GM08714 (cell line): ENCODE results near the gene AKT2.

Experiments used
- H3K4me3 ChIP-seq: fragments of 200-500 bp; sonication (Bioruptor generic); 2 replicates; pipeline ENCODE4 v1.5.1; 2014; ENCODE audit warnings: mild to moderate bottlenecking, low read length, inconsistent platforms
- ZNF274 ChIP-seq: IDR thresholded peaks from 2 replicates; pipeline ENCODE4 v1.6.1; 2012; ENCODE audit warnings: mild to moderate bottlenecking, low read depth, low read length

AKT2 gene

DNA sequence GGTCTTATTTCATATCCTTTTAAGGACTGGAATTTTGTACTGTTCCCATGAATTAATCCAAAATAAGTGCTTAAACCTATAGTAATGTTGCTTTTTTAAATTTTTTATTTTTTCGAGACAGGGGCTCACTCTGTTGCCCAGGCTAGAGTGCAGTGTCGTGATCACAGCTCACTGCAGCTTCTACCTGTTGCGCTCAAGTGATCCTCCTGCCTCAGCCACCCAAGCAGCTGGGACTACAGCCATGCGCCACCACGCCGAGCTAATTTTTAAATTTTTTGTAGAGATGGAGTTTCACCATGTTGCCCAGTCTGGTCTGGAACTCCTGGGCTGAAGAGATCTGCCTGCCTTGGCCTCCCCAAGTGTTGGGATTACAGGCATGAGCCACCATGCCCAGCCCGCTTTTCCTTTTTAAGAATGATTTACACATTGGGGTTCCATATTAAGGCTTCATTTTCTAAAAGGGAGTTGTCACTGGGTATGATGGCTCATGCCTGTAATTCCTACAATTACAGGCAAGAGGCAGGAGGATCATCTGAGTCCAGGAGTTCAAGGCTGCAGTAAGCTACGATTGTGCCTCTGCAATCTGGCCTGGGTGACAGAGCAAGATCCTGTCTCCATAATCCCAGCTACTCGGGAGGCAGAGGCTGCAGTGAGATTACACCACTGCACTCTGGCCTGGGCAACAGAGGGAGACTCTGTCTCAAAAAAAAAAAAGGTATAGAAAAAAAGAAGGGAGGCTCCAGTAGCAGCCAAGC lies 28.3 kb upstream of the AKT2 start:
- no peak overlapping the region for H3K4me3 ChIP-seq
- TF ChIP-seq ZNF274: no peak

DNA sequence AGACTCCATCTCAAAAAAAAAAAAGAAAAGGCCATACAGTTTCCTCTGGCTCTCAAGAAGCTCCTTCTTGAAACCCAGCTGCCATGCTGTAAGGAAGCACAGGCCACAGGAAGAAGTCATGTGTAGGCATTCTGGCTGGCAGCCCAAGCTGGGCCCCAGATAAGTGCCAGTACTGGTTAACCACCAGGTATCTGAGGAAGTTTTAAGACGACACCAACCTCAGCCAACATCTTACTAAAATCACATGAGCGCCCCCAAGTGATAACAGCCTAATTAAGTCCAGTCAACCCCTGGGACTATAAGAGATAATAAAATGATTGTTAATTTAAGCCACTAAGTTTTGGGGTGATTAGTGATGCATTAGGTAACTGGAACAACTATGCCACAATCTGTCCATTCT lies 27.4 kb upstream of the AKT2 start:
- H3K4me3 ChIP-seq: no peak overlapping the region
- no peak for TF ChIP-seq ZNF274

DNA sequence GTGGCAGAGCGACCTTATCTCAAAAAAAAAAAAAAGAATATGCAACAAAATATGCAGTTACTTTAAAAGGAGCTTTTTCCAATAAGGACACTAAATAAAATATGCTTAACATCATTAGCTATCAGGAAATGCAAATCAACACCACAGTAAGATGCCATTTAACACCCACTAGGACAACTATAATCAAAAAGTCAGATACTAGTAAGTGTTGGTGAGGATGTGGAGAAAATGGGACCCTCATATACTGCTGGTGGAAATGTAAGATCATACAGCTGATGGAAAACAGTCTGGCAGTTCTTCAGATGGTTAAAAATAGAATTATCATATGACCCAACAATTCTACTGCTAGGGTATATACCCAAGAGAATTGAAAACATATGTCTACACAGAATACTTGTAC lies 24.5 kb upstream of the AKT2 start:
- no peak for TF ChIP-seq ZNF274
- no peak overlapping the region for H3K4me3 ChIP-seq

DNA sequence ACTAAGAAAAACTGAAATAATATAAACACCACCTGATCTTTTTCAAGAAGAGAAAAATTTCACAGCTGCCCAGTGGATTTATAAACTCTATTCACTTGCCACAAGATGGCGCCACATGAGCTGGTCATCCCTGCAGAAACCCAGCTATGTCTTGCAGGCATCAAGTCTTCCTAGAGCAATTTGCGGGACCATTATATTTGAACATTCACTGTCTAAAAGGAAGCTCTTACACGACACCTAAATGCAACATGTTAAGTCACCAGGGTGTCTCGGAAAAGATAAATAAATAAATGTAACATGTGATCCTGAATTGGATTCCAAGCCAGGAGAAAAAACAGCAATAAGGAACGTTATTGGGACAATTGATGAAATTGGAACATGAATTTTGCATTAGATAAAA lies 20.3 kb upstream of the AKT2 start:
- TF ChIP-seq ZNF274: no peak
- H3K4me3 ChIP-seq: no peak overlapping the region

DNA sequence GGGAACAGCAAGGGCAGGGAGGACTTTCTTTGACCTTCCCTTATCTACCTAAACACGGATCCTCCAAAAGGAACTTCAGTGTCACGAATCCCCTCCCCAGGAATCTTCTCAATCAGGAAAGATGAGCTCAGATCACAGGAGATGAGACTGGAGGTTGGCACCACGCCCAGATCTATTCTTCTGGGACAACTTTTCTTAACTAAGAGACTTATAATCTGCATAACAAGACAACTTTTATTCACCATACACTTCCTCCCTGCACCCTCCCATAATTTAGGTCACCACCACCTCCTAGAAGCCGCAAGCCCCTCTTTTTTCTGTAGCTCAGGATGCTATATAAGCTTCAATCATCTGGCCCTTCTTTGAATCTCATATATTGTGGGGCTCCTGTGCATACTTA lies 19.2 kb upstream of the AKT2 start:
- TF ChIP-seq ZNF274: no peak
- H3K4me3 ChIP-seq: no peak overlapping the region

DNA sequence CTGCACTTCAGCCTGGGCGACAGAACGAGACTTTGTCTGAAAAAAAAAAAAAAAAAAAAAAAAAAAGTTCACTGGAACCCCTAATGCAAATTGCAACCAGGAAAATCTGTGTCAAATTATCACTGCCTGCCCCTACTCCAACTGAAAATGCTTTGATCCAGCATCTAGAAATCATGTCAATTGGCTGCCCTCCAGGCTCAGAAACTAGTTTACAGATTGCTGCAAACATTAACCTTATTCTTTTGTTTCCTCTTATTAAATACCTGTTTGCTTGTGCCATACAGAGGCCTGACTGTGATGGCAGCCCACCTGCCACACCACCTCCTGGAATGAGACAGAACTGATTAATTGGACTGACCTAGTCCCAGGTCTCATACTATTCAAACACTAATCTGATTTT lies 18.6 kb upstream of the AKT2 start:
- no peak for TF ChIP-seq ZNF274
- no peak overlapping the region for H3K4me3 ChIP-seq

DNA sequence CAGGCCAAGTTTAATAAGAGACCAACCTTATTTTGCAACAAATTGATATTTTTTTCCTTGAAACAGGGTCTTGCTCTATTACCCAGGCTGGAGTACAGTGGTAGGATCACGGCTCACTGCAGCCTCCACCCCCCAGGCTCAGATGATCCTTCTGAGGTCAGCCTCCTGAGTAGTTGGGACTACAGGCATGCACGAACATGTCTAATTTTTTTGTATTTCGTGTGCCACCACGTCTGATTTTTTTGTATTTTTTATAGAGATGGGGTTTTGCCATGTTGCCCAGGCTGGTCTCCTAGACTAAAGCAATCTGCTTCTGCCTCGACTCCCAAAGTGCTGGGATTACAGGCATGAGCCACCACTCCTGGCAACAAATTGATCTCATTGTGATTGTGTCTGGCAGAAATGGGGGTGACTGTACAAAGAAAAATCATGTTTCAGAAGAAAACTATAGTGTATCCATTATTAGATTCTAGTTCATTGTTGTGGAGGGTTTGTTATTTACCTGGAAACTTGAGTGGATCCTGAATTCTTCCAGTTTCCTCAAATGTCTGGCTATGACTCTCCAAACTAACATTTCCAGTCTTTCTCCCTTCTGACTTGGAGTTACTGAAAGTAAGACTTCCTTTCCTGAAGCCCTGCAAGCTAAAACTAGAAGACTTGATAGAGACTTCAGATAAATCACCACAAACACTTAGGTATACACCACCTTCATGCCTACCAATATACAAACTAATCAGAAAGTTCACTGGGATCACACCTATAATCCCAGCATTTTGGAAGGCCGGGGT lies 17.3 kb upstream of the AKT2 start:
- TF ChIP-seq ZNF274: no peak

DNA sequence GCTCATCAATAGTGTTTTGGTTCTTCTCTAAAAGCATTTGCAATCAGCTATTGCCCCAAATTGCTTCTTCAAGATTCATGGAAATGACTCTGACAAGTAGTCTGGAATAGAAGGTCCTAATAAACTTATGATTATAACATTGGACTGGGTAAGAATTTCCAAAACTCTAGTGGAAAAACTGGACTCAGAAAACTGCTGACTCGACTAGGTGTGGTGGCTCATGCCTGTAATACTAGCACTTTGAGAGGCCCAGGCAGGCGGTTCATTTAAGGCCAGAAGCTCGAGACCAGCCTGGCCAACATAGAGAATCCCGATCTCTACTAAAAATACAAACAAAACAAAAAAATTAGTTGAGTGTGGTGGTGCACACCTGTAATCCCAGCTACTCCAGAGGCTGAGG lies 15.5 kb upstream of the AKT2 start:
- no peak overlapping the region for H3K4me3 ChIP-seq
- no peak for TF ChIP-seq ZNF274

More for the DNA sequence above, 17.3 kb upstream of the AKT2 start:
- H3K4me3 ChIP-seq: no peak overlapping the region

DNA sequence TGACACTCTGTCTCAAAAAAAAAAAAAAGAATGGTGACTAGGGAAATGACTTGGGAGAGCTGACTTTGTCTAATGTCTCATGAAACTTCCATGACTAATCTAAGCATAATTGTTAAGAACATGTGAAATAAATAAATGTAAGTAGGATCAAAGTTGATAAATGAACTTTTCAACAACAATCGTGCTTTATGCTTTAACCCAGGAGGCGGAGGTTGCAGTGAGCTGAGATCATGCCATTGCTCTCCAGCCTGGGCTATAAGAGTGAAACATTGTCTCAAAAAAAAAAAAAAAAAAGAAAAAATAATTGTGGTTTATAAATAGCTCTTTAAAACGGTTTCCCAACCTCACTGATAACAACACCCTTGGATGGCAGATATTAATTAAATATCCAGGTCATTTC lies 12.9 kb upstream of the AKT2 start:
- no peak overlapping the region for H3K4me3 ChIP-seq
- no peak for TF ChIP-seq ZNF274

DNA sequence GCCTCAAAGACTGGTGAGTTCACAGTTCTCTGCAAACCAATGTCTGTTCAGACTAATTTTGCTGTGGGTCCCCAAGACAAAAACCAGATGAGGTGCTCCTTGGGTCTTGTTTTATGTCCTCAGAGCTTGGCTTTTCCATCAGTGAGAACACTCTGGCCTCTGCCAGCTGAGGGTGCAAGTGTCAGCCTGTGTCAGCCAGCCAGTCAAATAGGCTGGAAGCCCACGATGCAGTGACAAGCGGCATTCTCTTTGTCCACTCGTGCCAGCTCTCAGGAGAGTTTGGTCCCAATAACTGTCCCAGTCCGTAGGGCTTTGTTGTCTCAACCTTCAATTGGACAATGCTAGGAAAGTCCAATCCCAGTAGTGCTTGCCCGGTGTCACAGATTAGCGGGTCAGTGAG lies 9.4 kb upstream of the AKT2 start:
- TF ChIP-seq ZNF274: no peak
- H3K4me3 ChIP-seq: no peak overlapping the region

DNA sequence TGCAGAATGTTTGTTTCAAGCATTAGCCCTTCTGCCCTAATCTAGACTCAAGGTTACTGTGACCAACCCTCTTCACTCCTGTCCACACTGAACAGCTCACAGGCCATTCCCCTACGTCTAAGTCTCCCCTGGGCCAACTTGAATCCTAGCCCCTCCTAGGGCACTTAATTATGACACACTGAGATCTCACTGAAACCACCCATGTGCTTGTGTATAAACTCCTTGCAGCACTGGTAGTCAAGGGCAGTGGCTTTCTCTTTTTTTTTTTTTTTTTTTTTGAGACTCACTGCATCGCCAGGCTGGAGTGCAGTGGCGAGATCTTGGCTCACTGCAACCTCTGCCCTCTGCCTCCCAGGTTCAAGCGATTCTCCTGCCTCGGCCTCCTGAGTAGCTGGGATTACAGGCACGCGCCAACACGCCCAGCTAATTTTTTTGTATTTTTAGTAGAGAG lies 1.9 kb upstream of the AKT2 start:
- TF ChIP-seq ZNF274: no peak
- no peak overlapping the region for H3K4me3 ChIP-seq

DNA sequence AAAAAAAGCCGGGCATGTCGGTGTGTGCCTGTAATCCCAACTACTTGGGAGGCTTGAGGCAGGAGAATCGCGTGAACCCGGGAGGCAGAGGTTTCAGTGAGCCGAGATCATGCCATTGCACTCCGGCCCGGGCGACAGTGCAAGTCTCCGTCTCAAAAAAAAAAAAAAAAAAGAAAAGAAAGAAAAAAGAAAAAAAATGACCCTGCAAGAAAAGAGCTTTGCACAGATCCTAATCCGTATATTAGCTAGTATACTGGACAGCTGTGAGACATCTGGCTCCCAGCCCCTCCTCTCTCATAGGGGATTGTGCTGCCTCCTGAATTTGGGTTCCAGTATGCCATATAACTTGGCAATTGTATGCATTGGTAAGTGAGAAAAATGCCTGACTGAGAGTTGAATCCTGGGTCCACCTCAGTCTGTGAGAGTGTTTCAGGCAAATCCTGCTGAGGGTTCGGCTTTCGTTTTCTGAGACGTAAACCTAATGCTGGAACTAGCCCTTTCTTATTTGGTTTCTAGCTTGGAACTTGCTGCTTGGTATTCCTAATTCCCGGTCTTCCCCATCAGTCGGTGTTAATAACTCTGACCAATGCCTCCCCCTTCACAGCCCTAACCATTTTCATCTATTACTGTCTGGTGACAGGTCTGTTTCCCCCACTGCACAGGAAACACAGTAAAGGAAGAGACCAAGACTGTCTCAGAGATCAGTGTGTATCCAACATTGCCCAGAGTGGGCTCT lies 1.3 kb upstream of the AKT2 start:
- peak overlapping the region; percentile 71; the same call in 1 of the 2 replicates for H3K4me3 ChIP-seq
- no peak for TF ChIP-seq ZNF274

DNA sequence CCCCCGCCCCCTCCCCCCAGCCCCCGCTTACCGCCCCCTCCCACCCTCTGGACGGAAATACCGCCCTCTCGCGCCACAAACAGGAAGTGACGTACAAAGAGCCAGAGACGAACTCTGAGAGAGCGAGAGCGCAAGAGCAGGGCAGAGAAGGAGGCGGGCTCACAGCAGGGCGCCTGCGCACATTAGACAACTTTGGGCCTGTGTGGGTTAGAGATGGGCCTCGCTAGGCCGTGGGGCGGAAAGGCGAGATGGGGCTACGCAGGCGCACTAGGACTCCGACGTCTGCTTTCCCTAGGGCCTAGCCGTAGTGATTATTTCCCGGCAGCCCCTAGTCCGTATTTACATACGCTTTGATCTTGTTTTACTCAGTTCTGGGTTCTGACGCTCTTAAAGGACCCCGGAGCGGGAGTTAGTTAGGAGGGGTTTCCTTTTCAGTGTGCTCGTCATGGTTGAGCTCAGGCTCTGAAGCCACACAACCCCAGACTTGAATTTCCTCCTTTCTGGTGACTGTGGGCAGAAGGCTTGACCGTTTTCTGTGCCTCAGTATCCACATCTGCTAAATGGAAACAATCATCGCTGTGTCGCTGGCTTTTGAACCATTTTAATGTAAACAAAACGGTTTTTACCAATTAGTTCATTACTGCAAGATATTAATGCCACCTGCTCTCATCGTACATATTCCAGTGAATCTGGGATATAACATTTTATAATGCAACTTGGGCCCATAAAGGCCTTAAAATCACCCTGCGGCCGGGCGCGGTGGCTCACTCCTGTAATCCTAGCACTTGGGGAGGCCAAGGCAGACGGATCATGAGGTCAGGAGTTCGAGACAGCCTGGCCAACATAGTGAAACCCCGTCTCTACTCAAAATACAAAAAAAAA lies 449 bp upstream of the AKT2 start:
- peak overlapping the region; percentile 96 for H3K4me3 ChIP-seq

DNA sequence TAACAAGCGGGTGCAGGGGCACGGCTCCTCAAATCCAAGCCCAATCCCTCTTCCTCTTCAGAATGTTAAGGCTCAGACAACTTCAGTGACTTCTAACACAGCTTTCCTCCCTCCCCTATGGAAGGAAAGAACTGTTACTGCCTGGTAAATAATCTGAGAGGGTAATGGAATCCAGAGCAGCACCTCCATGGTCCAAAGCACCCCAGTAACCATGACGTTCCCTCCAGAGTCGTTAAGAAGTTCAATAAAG lies 969 bp downstream of the AKT2 start:
- no peak for TF ChIP-seq ZNF274

More for the DNA sequence above, 449 bp upstream of the AKT2 start:
- no peak for TF ChIP-seq ZNF274

More for the DNA sequence above, 969 bp downstream of the AKT2 start:
- H3K4me3 ChIP-seq: peak overlapping the region; percentile 96
